ENCODE results near the gene LPP.

DNA sequence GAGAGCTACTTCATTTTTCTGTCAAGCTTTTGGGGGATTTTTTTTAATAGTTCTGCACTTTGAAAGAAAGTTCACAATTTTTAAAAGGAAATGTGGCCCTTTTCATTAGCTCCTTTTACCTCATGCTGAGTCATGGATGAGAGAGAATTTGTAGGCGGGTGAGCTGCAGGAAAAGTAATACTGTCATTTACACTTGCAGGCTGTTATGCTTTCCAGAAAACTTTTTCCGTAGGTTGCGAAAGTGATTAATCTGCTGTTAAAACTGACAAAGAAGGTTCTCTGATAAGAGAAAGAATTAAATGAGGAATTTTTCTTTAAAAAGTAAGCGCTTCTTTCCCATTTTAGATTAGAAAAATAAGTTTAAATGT lies 430.2 kb downstream of the LPP start:
- TF ChIP-seq POLR2A (IDR thresholded peaks at IDR 0.05; ENCODE audit: low read length) (no peak), CTCF (IDR thresholded peaks at IDR 0.05) (no peak), KDM5A (IDR thresholded peaks at IDR 0.05) (no peak), ZC3H11A (IDR thresholded peaks at IDR 0.05) (no peak), CEBPB (IDR thresholded peaks at IDR 0.05) (peak; percentile 22 to 46; a peak in 3 of 4 replicates), RAD21 (conservative IDR thresholded peaks at IDR 0.05 in 1 of 2, IDR thresholded peaks at IDR 0.05 in 1 of 2) (no peak), MAFK (IDR thresholded peaks at IDR 0.05; ENCODE audit: partially characterized antibody) (peak; percentile 74), MAX (IDR thresholded peaks at IDR 0.05) (no peak), HMGXB4 (CRISPR knock-in tag; IDR thresholded peaks at IDR 0.05; ENCODE audit: borderline replicate concordance) (no peak), EP300 (IDR thresholded peaks at IDR 0.05) (no peak), CHD4 (IDR thresholded peaks at IDR 0.05; ENCODE audit: borderline replicate concordance) (no peak), ATOH8 (CRISPR knock-in tag; IDR thresholded peaks at IDR 0.05; ENCODE audit: low read depth) (no peak)
- TF ChIP-seq, protein P1, sequence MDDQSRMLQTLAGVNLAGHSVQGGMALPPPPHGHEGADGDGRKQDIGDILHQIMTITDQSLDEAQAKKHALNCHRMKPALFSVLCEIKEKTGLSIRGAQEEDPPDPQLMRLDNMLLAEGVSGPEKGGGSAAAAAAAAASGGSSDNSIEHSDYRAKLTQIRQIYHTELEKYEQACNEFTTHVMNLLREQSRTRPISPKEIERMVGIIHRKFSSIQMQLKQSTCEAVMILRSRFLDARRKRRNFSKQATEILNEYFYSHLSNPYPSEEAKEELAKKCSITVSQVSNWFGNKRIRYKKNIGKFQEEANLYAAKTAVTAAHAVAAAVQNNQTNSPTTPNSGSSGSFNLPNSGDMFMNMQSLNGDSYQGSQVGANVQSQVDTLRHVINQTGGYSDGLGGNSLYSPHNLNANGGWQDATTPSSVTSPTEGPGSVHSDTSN (IDR thresholded peaks at IDR 0.05) = no peak
